NCI-H2081 treated with DMSO at 0.1 percent for 48 hours (cell line): ENCODE results near the gene M6PR.
A peak's percentile ranks its signal among the peaks of the same experiment; 100 is the strongest.

Experiments used
- DNase-seq: peaks from one replicate; lab custom pipeline; 2025; lab: John Stamatoyannopoulos, UW

Gene M6PR

GRCh38 chr12:8949342-8950220, at the start of gene M6PR:
Gene M6PR, minus strand, starts transcription at chr12:8949645. Its CDS starts 3,241 bp downstream, at chr12:8946404.
- DNase-seq, result peak; percentile 91

GRCh38 chr12:8996682-8997405, 47.4 kb upstream of the M6PR start:
- DNase-seq, result no peak

GRCh38 chr12:8995021-8995775, 45.8 kb upstream of the M6PR start:
- DNase-seq, result no peak

- no peak for DNase-seq
These were observed 44.4 kb upstream of the M6PR start for GRCh38 chr12:8993827-8994226.

- no peak for DNase-seq
These were observed 42.2 kb upstream of the M6PR start for GRCh38 chr12:8991371-8992345.

- DNase-seq, result no peak
These were observed 40.0 kb upstream of the M6PR start, which contains the start of gene KLRG1 for GRCh38 chr12:8989413-8989812. Gene KLRG1, plus strand, starts transcription at chr12:8989546. Its CDS starts 90 bp downstream, at chr12:8989636.

- no peak for DNase-seq
These were observed 38.2 kb upstream of the M6PR start for GRCh38 chr12:8987685-8988084.

- no peak for DNase-seq
These were observed 37.7 kb upstream of the M6PR start for GRCh38 chr12:8987163-8987562.

GRCh38 chr12:8985213-8985754, 35.8 kb upstream of the M6PR start:
- no peak for DNase-seq

GRCh38 chr12:8980137-8980536, 30.7 kb upstream of the M6PR start:
- DNase-seq, result no peak

GRCh38 chr12:8970432-8970831, 21.0 kb upstream of the M6PR start:
- DNase-seq, result no peak

- no peak for DNase-seq
These were observed 20.5 kb upstream of the M6PR start for GRCh38 chr12:8969861-8970411.

GRCh38 chr12:8968761-8969160, 19.3 kb upstream of the M6PR start:
- DNase-seq, result no peak

GRCh38 chr12:8960176-8960575, 10.7 kb upstream of the M6PR start:
- no peak for DNase-seq

GRCh38 chr12:8958066-8958465, 8.6 kb upstream of the M6PR start:
- no peak for DNase-seq

- no peak for DNase-seq
These were observed 8.1 kb upstream of the M6PR start for GRCh38 chr12:8957561-8957960.

GRCh38 chr12:8956772-8957171, 7.3 kb upstream of the M6PR start:
- no peak for DNase-seq

GRCh38 chr12:8956073-8956472, 6.6 kb upstream of the M6PR start:
- no peak for DNase-seq

GRCh38 chr12:8953773-8954402, 4.4 kb upstream of the M6PR start:
- no peak for DNase-seq

GRCh38 chr12:8951744-8952143, 2.3 kb upstream of the M6PR start:
- DNase-seq, result no peak
